Upper lobe of left lung (tissue), 4 donors: ENCODE results near the gene TFAP2C.

Source experiments
- CTCF ChIP-seq, 6 experiments: fragments of 450-650 bp in 4 of 6; fragments of 200-600 bp in 2 of 6; sonication (generic) in 2 of 6; IDR thresholded peaks; one replicate each; pipeline ENCODE4 v1.5.1; 2016 to 2019; ENCODE audit warnings: antibody characterized with exemption in 6 of 6
- EP300 ChIP-seq, 4 donors: sonication (generic); formaldehyde crosslinking; IDR thresholded peaks; one replicate each; pipeline ENCODE4 v1.5.1; 2017; ENCODE audit warnings: antibody characterized with exemption in 4 of 4, control low read depth in 2 of 4
- POLR2A ChIP-seq, 4 donors: fragments of 450-650 bp; IDR thresholded peaks; one replicate each; pipeline ENCODE4 v1.5.1; 2016 to 2017; ENCODE audit warnings: antibody characterized with exemption in 4 of 4, mild to moderate bottlenecking in 2 of 4
- POLR2AphosphoS5 ChIP-seq, 2 donors: sonication (generic); formaldehyde crosslinking; IDR thresholded peaks; one replicate each; pipeline ENCODE4 v1.5.1; 2017; ENCODE audit warnings: antibody characterized with exemption in 2 of 2

DNA sequence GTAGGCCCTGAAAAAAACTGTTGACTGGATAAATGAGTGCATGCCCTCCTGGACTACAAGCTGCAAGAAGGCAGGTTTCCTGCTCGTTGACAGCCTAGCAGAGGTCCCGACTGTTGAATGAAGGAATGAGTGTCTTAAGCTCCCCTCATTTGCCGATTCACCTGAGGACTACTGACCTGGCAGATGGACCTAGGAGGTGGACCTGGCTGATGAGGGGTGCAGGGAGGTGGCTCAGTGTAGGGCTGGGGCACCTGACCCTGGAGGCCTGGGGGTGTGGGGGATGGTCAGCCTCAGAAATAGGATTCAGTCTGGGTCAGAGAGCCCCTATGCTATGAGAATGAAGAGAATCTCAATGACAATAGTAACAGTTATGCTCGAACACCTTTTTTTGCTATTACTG, 11.6 kb upstream of the TFAP2C start:
- TF ChIP-seq CTCF (IDR thresholded peaks at IDR 0.05) (no peak), EP300 (IDR thresholded peaks at IDR 0.05) (no peak), POLR2A (IDR thresholded peaks at IDR 0.05) (no peak), POLR2AphosphoS5 (IDR thresholded peaks at IDR 0.05) (no peak)
